Activated B cell treated with CpG ODN at 0.5 μM for 24 hours (primary cell): ENCODE results near the gene PRG2. TPM values are rescaled to one million over a fixed set of nuclear protein-coding genes. Genes with fewer than 3 reads are reported as not detected.

Source experiments
- total RNA-seq: library from RNA; stranded (reverse); gene quantifications from 2 replicates; pipeline ENCODE4 v1.2.3, GENCODE V29; 2022

PRG2 gene
- total RNA-seq, 1 donor from 2014 or later = 1.1 TPM

Other genes with a start within 250 kb of the PRG2 start
- gene LRRC55, start 208.7 kb downstream of the PRG2 start, total RNA-seq = not detected in 2 replicates
- not detected in 2 replicates for gene APLNR, start 153.4 kb downstream of the PRG2 start, total RNA-seq
- 13.9 and 14.3 TPM in 2 replicates for gene TNKS1BP1, start 65.7 kb downstream of the PRG2 start, total RNA-seq
- gene SSRP1, start 54.8 kb downstream of the PRG2 start, total RNA-seq = 120 and 127 TPM in 2 replicates
- gene P2RX3, start 52.3 kb downstream of the PRG2 start, total RNA-seq = not detected in 2 replicates
- not detected in 2 replicates for gene PRG3, start 9.5 kb downstream of the PRG2 start, total RNA-seq
- 213 and 237 TPM in 2 replicates for gene SLC43A3, start 36.5 kb upstream of the PRG2 start, total RNA-seq
- 0.13 and 0.24 TPM in 2 replicates for gene RTN4RL2, start 69.9 kb upstream of the PRG2 start, total RNA-seq
- gene SLC43A1, start 125.1 kb upstream of the PRG2 start, total RNA-seq = 11.1 and 12.8 TPM in 2 replicates
- 100 and 108 TPM in 2 replicates for gene TIMM10, start 140.1 kb upstream of the PRG2 start, total RNA-seq
- gene SMTNL1, start 146.9 kb upstream of the PRG2 start, total RNA-seq = not detected in 2 replicates
- gene UBE2L6, start 177.0 kb upstream of the PRG2 start, total RNA-seq = 63.4 and 69.2 TPM in 2 replicates
- gene SERPING1, start 207.0 kb upstream of the PRG2 start, total RNA-seq = not detected in 2 replicates